Cardiac septum (tissue), 1 donor: ENCODE data around the gene OTX1. TPM values are rescaled to one million over a fixed set of nuclear protein-coding genes. Genes with fewer than 3 reads are reported as not detected.

Experiments
- DNase-seq: peaks from one replicate; pipeline ENCODE4 v3.0.0-alpha.2; 2020; ENCODE audit warnings: low spot score
- intact Hi-C: fragments of 100-400 bp; cut with DNase I; formaldehyde crosslinking; loops from one replicate; pipeline ENCODE4 v1.14.0; 2022
- total RNA-seq: library from RNA; stranded (reverse); fragmentation: NEBNext Ultra II Directional; extraction: Animal tissue kit (Norgen Biotek cat#: 25700); gene quantifications from one replicate; pipeline ENCODE4 v1.2.1, GENCODE V29; 2021
- donor health status: DM: no; HTN: no; CAD: no.

OTX1 gene
- total RNA-seq, 1 donor from 2014 or later: not detected

- intact Hi-C loops: no loop called here
These were observed 42.2 kb downstream of the OTX1 start for GRCh38 chr2:63092857-63093256.

GRCh38 chr2:63093502-63093901, 42.9 kb downstream of the OTX1 start:
- DNase-seq: no peak
- intact Hi-C loops: no loop called here

More at GRCh38 chr2:63092857-63093256, 42.2 kb downstream of the OTX1 start:
- DNase-seq: no peak

GRCh38 chr2:63096491-63096890, 45.9 kb downstream of the OTX1 start:
- intact Hi-C loops: no loop called here

GRCh38 chr2:63099032-63099431, 48.4 kb downstream of the OTX1 start:
- intact Hi-C loops: no loop called here
- DNase-seq: no peak

More at GRCh38 chr2:63096491-63096890, 45.9 kb downstream of the OTX1 start:
- no peak for DNase-seq

GRCh38 chr2:63101954-63102353, 51.3 kb downstream of the OTX1 start:
- no peak for DNase-seq
- intact Hi-C loops: no loop called here

- intact Hi-C loops: no loop called here
- DNase-seq: no peak
These were observed 53.9 kb downstream of the OTX1 start for GRCh38 chr2:63104482-63104881.
